OCI-LY3 (cell line): ENCODE data around the gene HPD.
A peak's percentile ranks its signal among the peaks of the same experiment; 100 is the strongest.

ENCODE experiments used
- H2AFZ ChIP-seq: fragments of 200-600, 300-600 bp; shearing (Covaris generic); 2 replicates; pipeline ENCODE4 v1.6.0; 2014; ENCODE audit warnings: antibody characterized with exemption, low read depth, low read length
- H3K27ac ChIP-seq: fragments of 200-600, 300-600 bp; sonication (generic); 2 replicates; pipeline ENCODE4 v1.5.1; 2014; ENCODE audit warnings: mild to moderate bottlenecking, low read length, moderate library complexity, mixed read lengths
- H3K27me3 ChIP-seq: fragments of 200-600, 300-600 bp; sonication (generic); 2 replicates; pipeline ENCODE4 v1.6.1; 2014; ENCODE audit warnings: low read depth, low read length, mixed read lengths
- H3K36me3 ChIP-seq: fragments of 200-600, 300-600 bp; sonication (generic); replicated peaks from 2 replicates; pipeline ENCODE3; 2014; ENCODE audit warnings: low read depth, low read length, mixed read lengths
- H3K4me1 ChIP-seq: fragments of 300-600, 200-600 bp; sonication (generic); 2 replicates; pipeline ENCODE4 v1.6.1; 2014; ENCODE audit warnings: low read length, mixed read lengths
- H3K4me2 ChIP-seq: fragments of 200-600, 300-600 bp; sonication (generic); 2 replicates; pipeline ENCODE4 v1.6.1; 2014; ENCODE audit warnings: low read length, mixed read lengths
- H3K4me3 ChIP-seq: fragments of 300-600, 200-600 bp; sonication (generic); 2 replicates; pipeline ENCODE4 v1.5.1; 2014; ENCODE audit warnings: antibody characterized with exemption, mild to moderate bottlenecking, low read length, moderate library complexity
- H3K79me2 ChIP-seq: fragments of 300-600, 200-600 bp; shearing (Covaris generic); 2 replicates; pipeline ENCODE4 v1.6.1; 2014; ENCODE audit warnings: mild to moderate bottlenecking, low read length, mixed read lengths
- H3K9ac ChIP-seq: fragments of 300-600, 200-600 bp; shearing (Covaris generic); 2 replicates; pipeline ENCODE4 v1.6.0; 2014; ENCODE audit warnings: mild to moderate bottlenecking, low read length, moderate library complexity
- H3K9me3 ChIP-seq: fragments of 200-600, 300-600 bp; shearing (Covaris generic); 2 replicates; pipeline ENCODE4 v1.6.1; 2014; ENCODE audit warnings: low read length, mixed read lengths; ENCODE audit not compliant: insufficient read depth
- H4K20me1 ChIP-seq: fragments of 200-600, 300-600 bp; sonication (generic); 2 replicates; pipeline ENCODE4 v1.6.1; 2016; ENCODE audit warnings: low read length, mixed read lengths; ENCODE audit not compliant: insufficient read depth
- CTCF ChIP-seq: fragments of 200-600, 300-600 bp; sonication (generic); IDR thresholded peaks from 2 replicates; pipeline ENCODE4 v1.5.1; 2014; ENCODE audit warnings: antibody characterized with exemption, low read length, low read depth
- EZH2phosphoT487 ChIP-seq: fragments of 200-600 bp; shearing (Covaris generic); IDR thresholded peaks from 2 replicates; pipeline ENCODE4 v1.6.1; 2018; ENCODE audit warnings: antibody characterized with exemption, mixed run types, low read depth

HPD gene

GRCh38 chr12:121795034-121795968 is 63.4 kb downstream of the HPD start:
- peak overlapping the region; percentile 98 for H3K4me2 ChIP-seq
- H3K79me2 ChIP-seq, result peaks cover 58% of the 10 kb centered on the region
- H2AFZ ChIP-seq, result no peak overlapping the region
- peak overlapping the region; percentile 95 for H3K4me3 ChIP-seq
- peak overlapping the region; percentile 51 for H3K9ac ChIP-seq
- H3K36me3 ChIP-seq, result peaks cover 32% of the 10 kb centered on the region
- H3K27me3 ChIP-seq, result no peaks in the 10 kb centered on the region
- peaks cover 32% of the 10 kb centered on the region for H3K4me1 ChIP-seq
- 0 out of 2 replicates have a peak, but pooled peaks cover 4% of the 10 kb centered on the region for H4K20me1 ChIP-seq
- no peaks in the 10 kb centered on the region for H3K9me3 ChIP-seq
- peak; percentile 96 for TF ChIP-seq CTCF
- TF ChIP-seq EZH2phosphoT487, result no peak
- peak overlapping the region; percentile 98 for H3K27ac ChIP-seq

- H3K9me3 ChIP-seq, result no peaks in the 10 kb centered on the region
- 0 out of 2 replicates have a peak, but pooled peaks cover 4% of the 10 kb centered on the region for H4K20me1 ChIP-seq
- peaks cover 35% of the 10 kb centered on the region for H3K36me3 ChIP-seq
- H2AFZ ChIP-seq, result no peak overlapping the region
- peak overlapping the region; percentile 98 for H3K27ac ChIP-seq
- peaks cover 39% of the 10 kb centered on the region for H3K4me1 ChIP-seq
- H3K4me3 ChIP-seq, result peak overlapping the region; percentile 95
- peak overlapping the region; percentile 98 for H3K4me2 ChIP-seq
- TF ChIP-seq EZH2phosphoT487 (no peak), CTCF (no peak)
- no peaks in the 10 kb centered on the region for H3K27me3 ChIP-seq
- peak overlapping the region; percentile 51 for H3K9ac ChIP-seq
- peaks cover 63% of the 10 kb centered on the region for H3K79me2 ChIP-seq
These were observed 64.1 kb downstream of the HPD start for GRCh38 chr12:121794534-121795033.

- TF ChIP-seq EZH2phosphoT487 (no peak), CTCF (peak; percentile 99)
- H3K27ac ChIP-seq, result peak overlapping the region; percentile 98
- peaks cover 40% of the 10 kb centered on the region for H3K4me1 ChIP-seq
- 0 out of 2 replicates have a peak, but pooled peaks cover under 1% of the 10 kb centered on the region for H4K20me1 ChIP-seq
- H3K9ac ChIP-seq, result peak overlapping the region; percentile 99
- peak overlapping the region; percentile 62; the same call in 1 of the 2 replicates for H2AFZ ChIP-seq
- peaks cover 65% of the 10 kb centered on the region for H3K79me2 ChIP-seq
- H3K4me3 ChIP-seq, result peak overlapping the region; percentile 95
- peak overlapping the region; percentile 98 for H3K4me2 ChIP-seq
- peaks cover 35% of the 10 kb centered on the region for H3K36me3 ChIP-seq
- no peaks in the 10 kb centered on the region for H3K27me3 ChIP-seq
- H3K9me3 ChIP-seq, result no peaks in the 10 kb centered on the region
These were observed 64.7 kb downstream of the HPD start for GRCh38 chr12:121793838-121794533.
